ENCODE data around the gene CYP3A4.

The CYP3A4 gene

GRCh38 chr7:99789441-99790070 lies 5.6 kb upstream of the CYP3A4 start (continued):
- TF ChIP-seq ZNF398 (tag by site-specific recombination; IDR thresholded peaks at IDR 0.05) (no peak), ZNF155 (tag by site-specific recombination; IDR thresholded peaks at IDR 0.05) (no peak), ZNF596 (tag by site-specific recombination; IDR thresholded peaks at IDR 0.05) (no peak)

- Histone ChIP-seq H3K9me3 (ENCODE audit: control insufficient read depth, insufficient read depth, low read depth, low read length) (no peaks in the 10 kb centered on the region), H3K36me3 (ENCODE audit: control insufficient read depth in 2 of 2, insufficient read depth in 1 of 2, low read length in 2 of 2) (no peaks in the 10 kb centered on the region), H3K4me3 (ENCODE audit: low read depth, low read length) (no peak overlapping the region), H3K4me1 (ENCODE audit: control insufficient read depth, insufficient read depth, low read length) (no peaks in the 10 kb centered on the region), H3K27ac (ENCODE audit: extremely low read depth, low read depth, low read length) (no peak overlapping the region)
- ChIA-PET POLR2A (no interaction called here), CTCF (interaction anchor here (0.6 kb wide), 1 partner anchor 89 kb away, joined by 3 read pairs; no protein-coding TSS in a partner anchor)
- TF ChIP-seq ZNF239 (tag by site-specific recombination; IDR thresholded peaks at IDR 0.05), result no peak
- no peak for TF ChIP-seq SCRT1 (tag by site-specific recombination; IDR thresholded peaks at IDR 0.05; ENCODE audit: borderline replicate concordance)
- TF ChIP-seq ZBTB44 (tag by site-specific recombination; IDR thresholded peaks at IDR 0.05), result no peak
- TF ChIP-seq ZNF48 (tag by site-specific recombination; IDR thresholded peaks at IDR 0.05), result no peak
- TF ChIP-seq TCF7L2 (IDR thresholded peaks at IDR 0.05; ENCODE audit: borderline replicate concordance, low read depth, low read length), result no peak
- no peak for TF ChIP-seq WT1 (tag by site-specific recombination; IDR thresholded peaks at IDR 0.05)
- TF ChIP-seq ZNF292 (tag by site-specific recombination; IDR thresholded peaks at IDR 0.05; ENCODE audit: borderline replicate concordance, low read depth), result no peak
- no peak for TF ChIP-seq ZNF155 (tag by site-specific recombination; IDR thresholded peaks at IDR 0.05)
- TF ChIP-seq ZBTB49 (tag by site-specific recombination; IDR thresholded peaks at IDR 0.05; ENCODE audit: low read depth), result no peak
- TF ChIP-seq ZNF830 (tag by site-specific recombination; IDR thresholded peaks at IDR 0.05; ENCODE audit: low read depth), result no peak
- no peak for TF ChIP-seq KLF7 (tag by site-specific recombination; IDR thresholded peaks at IDR 0.05; ENCODE audit: borderline replicate concordance)
- TF ChIP-seq ZNF518A (tag by site-specific recombination; conservative IDR thresholded peaks at IDR 0.05; ENCODE audit: low read depth), result no peak
- TF ChIP-seq ATF2 (tag by site-specific recombination; IDR thresholded peaks at IDR 0.05; ENCODE audit: low read depth), result no peak
- TF ChIP-seq AEBP2 (tag by site-specific recombination; IDR thresholded peaks at IDR 0.05; ENCODE audit: borderline replicate concordance), result no peak
- no peak for TF ChIP-seq ZNF426 (tag by site-specific recombination; IDR thresholded peaks at IDR 0.05)
- TF ChIP-seq ZNF791 (tag by site-specific recombination; IDR thresholded peaks at IDR 0.05), result no peak
- TF ChIP-seq SETDB1 (IDR thresholded peaks at IDR 0.05; ENCODE audit: insufficient read length, low read length), result no peak
- no peak for TF ChIP-seq KLF17 (tag by site-specific recombination; IDR thresholded peaks at IDR 0.05)
Observed at GRCh38 chr7:99788554-99788953, 4.6 kb upstream of the CYP3A4 start.

Data from HEK293 (cell line).